DMS114 treated with DMSO at 0.1 percent for 48 hours (cell line): ENCODE measurements around the gene BCAR1.
"Not testable (repeated sequence)": the region's sequence is repeated elsewhere in the genome, so short reads cannot be mapped to it uniquely, and the experiment has no call there.

Source experiments
- DNase-seq: peaks from one replicate; lab custom pipeline; 2025; ENCODE audit not compliant: unreplicated experiment; lab: John Stamatoyannopoulos, UW

BCAR1 gene

GRCh38 chr16:75206749-75207451 is 44.5 kb downstream of the BCAR1 start, which contains the start of gene CTRB2:
TSS of gene CTRB2 (minus strand) at chr16:75207161. CDS start at chr16:75207141, 20 bp downstream.
- no peak for DNase-seq

DNA sequence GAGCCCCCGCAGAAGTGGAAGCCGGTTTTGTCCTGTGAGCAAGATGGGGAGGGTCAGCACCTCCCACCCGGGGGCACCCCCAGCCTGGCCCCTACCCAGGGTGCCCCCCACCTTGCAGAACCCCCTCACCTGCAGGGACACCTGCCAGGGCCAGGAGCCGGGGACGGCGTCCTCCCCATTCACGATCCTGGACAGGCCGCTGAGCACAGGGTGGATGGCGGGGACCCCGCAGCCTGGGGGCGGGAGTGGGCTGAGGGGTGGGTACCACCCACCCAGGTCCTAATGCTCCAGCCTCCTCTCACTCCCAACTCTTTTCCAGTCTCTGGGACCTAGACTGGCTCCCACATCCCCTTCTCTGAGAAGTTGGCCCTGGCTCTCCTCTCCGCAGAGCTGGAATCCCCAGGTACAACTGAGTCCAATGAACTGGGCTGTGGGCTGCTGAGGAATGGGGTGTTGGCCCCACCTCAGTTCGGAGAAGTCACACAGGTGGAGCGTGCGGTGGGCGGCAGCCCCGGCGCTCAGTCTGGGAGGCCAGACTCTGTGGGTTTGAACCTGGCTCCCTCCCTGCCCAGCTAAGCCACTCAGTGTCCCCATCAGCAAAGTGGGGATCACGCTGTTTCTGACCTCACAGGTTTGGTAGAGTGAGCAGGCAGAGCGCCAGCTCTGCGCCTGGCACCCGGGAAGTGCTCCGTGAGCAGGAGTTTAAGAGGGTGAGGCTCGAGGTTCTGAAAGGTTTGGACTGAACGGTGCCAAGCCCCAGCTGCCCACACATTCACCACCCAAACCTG is 45.3 kb downstream of the BCAR1 start:
- not testable (repeated sequence) for DNase-seq

DNA sequence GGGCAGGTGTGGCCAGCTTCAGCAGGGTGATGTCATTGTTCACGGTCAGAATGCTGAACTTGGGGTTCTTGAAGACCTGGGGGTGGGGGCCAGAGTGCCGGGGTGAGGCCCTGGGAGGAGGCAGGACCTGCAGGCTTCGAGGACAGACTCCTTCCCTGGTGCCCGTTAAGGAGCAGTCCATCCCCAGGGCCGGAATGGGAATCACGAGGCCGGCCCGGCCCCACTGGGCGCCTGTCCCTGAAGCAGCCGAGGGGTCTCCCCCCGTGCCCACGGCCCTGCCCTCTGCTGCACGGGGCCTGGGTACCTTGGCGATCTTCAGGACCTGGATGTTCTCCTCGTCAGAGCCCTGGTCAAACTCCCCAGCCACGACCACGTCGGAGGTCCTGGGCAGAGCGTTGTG is 46.0 kb downstream of the BCAR1 start:
- not testable (repeated sequence) for DNase-seq

DNA sequence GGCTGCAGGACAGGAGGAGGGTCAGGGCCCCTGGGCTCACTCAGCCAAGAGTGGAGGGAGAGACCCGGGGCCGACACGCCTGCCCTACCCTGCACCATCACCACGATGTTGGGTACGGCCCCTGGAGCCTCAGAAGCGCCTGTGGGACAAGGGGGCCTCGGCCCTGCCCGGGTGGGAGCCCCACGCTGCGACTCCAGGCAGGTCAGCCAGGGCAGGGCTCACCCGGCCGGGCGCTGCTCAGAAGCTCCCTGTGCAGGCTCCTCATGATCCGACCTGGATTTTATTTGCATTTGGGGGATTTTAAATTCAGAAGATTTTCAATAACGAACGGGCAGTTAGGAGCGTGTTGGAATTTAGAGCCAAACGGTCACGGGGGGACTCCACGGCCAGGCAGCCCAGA is 46.5 kb downstream of the BCAR1 start:
- DNase-seq = not testable (repeated sequence)

DNA sequence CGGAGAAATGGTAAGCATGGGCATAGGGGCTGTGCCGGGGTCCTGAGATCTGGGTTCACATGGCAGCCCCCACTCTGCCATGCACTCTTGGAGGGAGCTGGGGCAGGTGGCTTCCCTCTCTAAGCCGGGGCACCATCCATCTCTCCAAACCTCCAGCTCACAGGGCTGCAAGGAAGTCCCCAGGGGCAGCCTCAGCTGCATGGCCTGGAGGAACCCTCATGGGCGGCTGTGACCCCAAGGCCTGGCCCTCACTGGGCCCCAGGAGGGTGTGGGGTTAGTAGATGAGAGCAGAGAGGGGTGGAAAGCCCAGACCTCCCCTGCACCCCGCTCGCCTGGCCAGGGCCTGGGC is 47.0 kb downstream of the BCAR1 start:
- DNase-seq = no peak

GRCh38 chr16:75203667-75204409 is 47.6 kb downstream of the BCAR1 start:
- no peak for DNase-seq

DNA sequence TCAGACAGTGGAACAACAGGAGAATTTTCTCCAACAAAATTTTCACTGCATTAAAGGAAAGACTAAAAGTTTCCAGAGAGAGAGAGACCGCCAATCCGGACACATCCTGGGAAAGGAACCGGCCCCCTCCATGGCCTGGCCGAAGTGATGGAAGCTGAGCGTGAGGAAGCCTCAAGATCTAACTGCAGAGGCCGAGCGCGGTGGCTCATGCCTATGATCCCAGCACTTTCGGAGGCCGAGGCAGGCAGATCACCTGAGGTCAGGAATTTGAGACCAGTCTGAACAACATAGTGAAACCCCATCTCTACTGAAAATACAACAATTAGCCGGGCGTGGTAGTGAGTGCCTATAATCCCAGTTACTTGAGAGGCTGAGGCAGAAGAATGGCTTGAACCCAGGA is 48.3 kb downstream of the BCAR1 start:
- no peak for DNase-seq

- no peak for DNase-seq
Measured at GRCh38 chr16:75202069-75202590, 49.3 kb downstream of the BCAR1 start.

DNA sequence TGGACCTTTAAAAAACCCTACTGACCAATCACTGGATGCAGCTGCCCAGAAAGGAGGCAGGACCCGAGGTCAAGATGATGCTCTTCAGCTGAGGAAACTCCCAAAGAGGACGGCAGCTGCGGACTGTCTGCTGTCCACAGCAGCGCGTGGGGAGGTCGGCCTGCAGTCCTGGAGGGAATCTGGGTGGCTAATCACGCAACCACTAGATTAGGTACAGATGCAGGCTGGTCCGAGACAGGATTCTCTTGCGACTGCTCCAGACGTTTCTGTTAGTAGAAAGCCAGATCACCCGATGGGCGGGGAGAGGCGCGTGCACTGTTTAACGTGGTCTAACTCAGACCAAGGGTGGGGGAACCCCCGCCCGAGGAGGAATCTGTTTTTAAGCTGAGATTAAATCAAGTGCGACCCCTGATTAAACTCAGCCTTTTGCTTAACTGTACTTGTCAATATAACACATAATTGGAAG is 53.3 kb downstream of the BCAR1 start:
- no peak for DNase-seq

GRCh38 chr16:75197522-75198134 is 53.8 kb downstream of the BCAR1 start:
- no peak for DNase-seq

- no peak for DNase-seq
Measured at GRCh38 chr16:75196836-75197235, 54.6 kb downstream of the BCAR1 start.

GRCh38 chr16:75195811-75196790 is 55.3 kb downstream of the BCAR1 start:
- DNase-seq = no peak

DNA sequence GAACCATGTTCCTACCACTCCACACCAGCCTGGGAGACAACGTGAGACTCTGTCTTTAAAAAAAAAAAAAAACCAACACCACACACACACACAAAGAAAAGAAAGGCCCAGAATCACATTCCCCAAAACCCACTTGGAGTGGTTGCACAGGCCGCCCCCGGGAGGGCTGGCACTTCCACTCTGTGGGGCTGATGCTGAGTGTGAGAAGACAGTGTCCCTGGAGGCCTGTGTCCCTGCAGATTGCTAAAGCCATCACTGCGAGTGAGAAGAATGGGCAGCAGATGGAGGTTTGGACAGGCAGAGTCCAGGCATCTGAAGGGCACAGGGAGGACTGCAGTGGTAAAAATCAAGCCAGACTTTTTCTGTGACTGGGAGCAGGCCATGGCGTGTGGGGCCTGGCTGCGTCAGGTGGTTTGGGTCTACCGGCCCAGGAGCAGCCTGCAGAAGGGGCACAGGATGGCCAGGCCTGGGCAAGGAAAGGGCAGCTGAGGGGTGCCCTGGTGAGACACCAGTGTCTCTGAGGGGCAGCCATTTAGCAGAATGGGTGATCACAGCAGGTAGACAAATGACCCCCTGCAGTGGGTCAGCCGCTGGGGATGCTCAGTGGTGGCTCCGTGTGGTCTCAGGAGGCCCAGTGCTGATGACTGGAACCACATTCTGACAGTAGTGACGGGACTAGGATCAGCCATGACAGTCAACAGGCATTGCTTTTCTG is 57.5 kb downstream of the BCAR1 start:
- no peak for DNase-seq

GRCh38 chr16:75193265-75193650 is 58.2 kb downstream of the BCAR1 start:
- no peak for DNase-seq

DNA sequence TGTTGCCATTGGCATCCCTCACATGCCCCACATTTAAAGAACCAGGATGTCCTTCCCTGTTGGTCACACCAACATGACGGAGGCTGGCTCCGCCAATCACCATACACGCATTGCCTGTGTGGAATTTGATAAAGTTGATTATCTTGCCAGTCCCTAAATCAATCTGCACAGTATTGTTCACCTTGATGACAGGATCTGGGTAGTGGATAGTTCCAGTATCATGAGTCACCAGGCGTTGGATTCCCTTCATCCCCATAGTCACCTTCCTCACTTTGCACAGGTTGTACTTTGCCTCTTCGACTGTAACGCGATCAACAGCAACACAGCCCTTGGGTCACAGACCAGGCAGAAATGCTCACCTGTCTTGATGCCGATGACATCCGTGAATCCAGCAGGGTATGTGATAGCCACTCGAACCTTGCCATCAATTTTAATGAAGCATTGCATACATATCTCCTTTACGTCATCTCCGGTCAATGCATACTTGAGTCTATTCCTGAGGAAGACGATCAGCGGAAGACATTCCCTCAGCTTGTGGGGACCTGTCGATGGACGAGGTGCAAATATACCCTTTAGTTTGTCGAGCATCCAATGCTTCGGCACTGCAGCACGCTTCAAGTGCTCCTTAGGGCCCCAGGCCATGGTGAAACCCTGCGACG is 58.7 kb downstream of the BCAR1 start:
- DNase-seq = no peak

DNA sequence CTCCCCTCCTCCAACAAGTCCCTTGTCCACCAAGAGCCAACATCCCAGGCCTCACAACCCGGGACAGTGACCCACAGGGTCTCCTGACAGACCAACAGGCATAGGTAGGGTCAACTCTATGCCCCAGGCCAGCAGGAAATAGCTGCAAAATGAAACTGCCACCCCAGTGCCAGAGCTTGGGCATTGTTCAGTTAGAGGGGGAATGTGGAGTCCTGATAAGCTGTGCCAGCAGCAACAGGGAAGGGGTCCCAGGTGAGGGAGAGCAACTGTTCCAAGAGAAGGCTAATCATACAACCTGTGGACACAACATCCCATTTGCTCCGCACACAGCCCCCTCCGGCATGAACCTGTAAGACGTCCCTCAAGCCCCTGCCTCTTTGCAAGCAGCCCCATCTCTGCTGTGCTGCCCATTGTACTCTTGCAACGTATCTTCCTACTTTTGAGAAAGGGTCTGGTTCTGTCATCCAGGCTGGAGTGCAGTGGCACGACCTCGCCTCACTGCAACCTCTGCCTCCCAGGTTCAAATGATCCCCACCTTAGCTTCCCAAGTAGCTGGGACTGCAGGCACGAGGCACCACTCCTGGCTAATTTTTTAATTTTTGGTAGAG is 61.7 kb downstream of the BCAR1 start:
- DNase-seq = no peak

- DNase-seq = no peak
Measured at GRCh38 chr16:75188832-75189477, 62.5 kb downstream of the BCAR1 start.

DNA sequence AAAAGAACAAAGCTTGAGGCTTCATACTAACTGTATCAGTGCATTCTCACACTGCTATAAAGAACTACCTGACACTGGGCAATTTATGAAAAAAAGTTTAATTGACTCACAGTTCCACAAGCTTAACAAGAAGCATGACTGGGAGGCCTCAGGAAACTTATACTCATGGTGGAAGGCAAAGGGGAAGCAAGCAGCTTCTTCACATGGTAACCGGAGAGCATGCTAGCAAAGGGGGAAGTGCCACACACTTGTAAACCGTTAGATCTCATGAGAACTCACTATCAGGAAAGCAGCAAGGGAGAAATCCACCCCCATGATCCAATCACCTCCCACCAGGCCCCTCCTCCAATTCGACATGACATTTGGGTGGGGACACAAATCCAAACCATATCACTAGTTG is 69.8 kb downstream of the BCAR1 start:
- DNase-seq = no peak
